HEK293 (cell line): ENCODE results near the gene PCSK6.

Source experiments
- BCL6B ChIP-seq: fragments of 450-650 bp; formaldehyde crosslinking; IDR thresholded peaks from 2 replicates; pipeline ENCODE4 v1.5.1; 2017; ENCODE audit warnings: missing biosample characterization, missing genetic modification characterization
- FEZF1 ChIP-seq: fragments of 450-650 bp; formaldehyde crosslinking; IDR thresholded peaks from 2 replicates; pipeline ENCODE4 v1.5.1; 2016; ENCODE audit warnings: missing biosample characterization, missing genetic modification characterization
- HOXA7 ChIP-seq: sonication (generic); formaldehyde crosslinking; IDR thresholded peaks from 2 replicates; pipeline ENCODE4 v1.8.1; 2022; ENCODE audit warnings: missing genetic modification reagents, borderline replicate concordance
- HOXC10 ChIP-seq: sonication (generic); formaldehyde crosslinking; IDR thresholded peaks from 2 replicates; pipeline ENCODE4 v1.8.1; 2023; ENCODE audit warnings: mild to moderate bottlenecking, missing genetic modification reagents
- KLF1 ChIP-seq: fragments of 450-650 bp; formaldehyde crosslinking; IDR thresholded peaks from 2 replicates; pipeline ENCODE4 v1.5.1; 2016; ENCODE audit warnings: missing biosample characterization, missing genetic modification characterization
- MEIS1 ChIP-seq: sonication (generic); formaldehyde crosslinking; IDR thresholded peaks from 2 replicates; pipeline ENCODE4 v1.8.1; 2022; ENCODE audit warnings: missing genetic modification reagents, mild to moderate bottlenecking, borderline replicate concordance
- PRDM1 ChIP-seq: fragments of 450-650 bp; formaldehyde crosslinking; IDR thresholded peaks from 2 replicates; pipeline ENCODE4; 2016; ENCODE audit warnings: missing biosample characterization, missing genetic modification characterization
- PRDM4 ChIP-seq: fragments of 450-650 bp; formaldehyde crosslinking; IDR thresholded peaks from 2 replicates; pipeline ENCODE4 v1.5.1; 2017; ENCODE audit warnings: missing biosample characterization, missing genetic modification characterization
- SCRT2 ChIP-seq: fragments of 450-650 bp; formaldehyde crosslinking; IDR thresholded peaks from 2 replicates; pipeline ENCODE4 v1.5.1; 2016; ENCODE audit warnings: missing biosample characterization, missing genetic modification characterization
- SETDB1 ChIP-seq: IDR thresholded peaks from one replicate; pipeline ENCODE4 v1.6.1; 2017; ENCODE audit warnings: mild to moderate bottlenecking, low read length, moderate library complexity, mixed read lengths; ENCODE audit not compliant: insufficient read length
- TCF7L2 ChIP-seq: IDR thresholded peaks from 2 replicates; pipeline ENCODE4 v1.6.1; 2011; ENCODE audit warnings: low read depth, mild to moderate bottlenecking, inconsistent platforms, low read length, moderate library complexity, borderline replicate concordance
- WT1 ChIP-seq: fragments of 450-650 bp; formaldehyde crosslinking; IDR thresholded peaks from 2 replicates; pipeline ENCODE4 v1.5.1; 2016; ENCODE audit warnings: missing biosample characterization, missing genetic modification characterization
- YY1 ChIP-seq: fragments of 450-650 bp; formaldehyde crosslinking; IDR thresholded peaks from 2 replicates; pipeline ENCODE4 v1.5.1; 2018; ENCODE audit warnings: missing biosample characterization, missing genetic modification characterization
- ZBTB20 ChIP-seq: fragments of 450-650 bp; formaldehyde crosslinking; IDR thresholded peaks from 2 replicates; pipeline ENCODE4 v1.5.1; 2016; ENCODE audit warnings: missing biosample characterization, missing genetic modification characterization
- ZEB2 ChIP-seq: fragments of 450-650 bp; formaldehyde crosslinking; IDR thresholded peaks from 2 replicates; pipeline ENCODE4 v1.5.1; 2016; ENCODE audit warnings: missing biosample characterization, missing genetic modification characterization
- ZFP3 ChIP-seq: fragments of 450-650 bp; formaldehyde crosslinking; IDR thresholded peaks from 2 replicates; pipeline ENCODE4 v1.5.1; 2016; ENCODE audit warnings: low read depth, missing biosample characterization, missing genetic modification characterization
- ZFP69B ChIP-seq: fragments of 450-650 bp; formaldehyde crosslinking; IDR thresholded peaks from 2 replicates; pipeline ENCODE4 v1.5.1; 2016; ENCODE audit warnings: missing biosample characterization, missing genetic modification characterization
- ZNF121 ChIP-seq: fragments of 450-650 bp; formaldehyde crosslinking; IDR thresholded peaks from 2 replicates; pipeline ENCODE4 v1.5.1; 2016; ENCODE audit warnings: missing biosample characterization, missing genetic modification characterization
- ZNF132 ChIP-seq: fragments of 450-650 bp; formaldehyde crosslinking; IDR thresholded peaks from 2 replicates; pipeline ENCODE4 v1.5.1; 2017; ENCODE audit warnings: missing biosample characterization, missing genetic modification characterization, borderline replicate concordance
- ZNF138 ChIP-seq: fragments of 450-650 bp; formaldehyde crosslinking; IDR thresholded peaks from 2 replicates; pipeline ENCODE4 v1.5.1; 2016; ENCODE audit warnings: missing biosample characterization, missing genetic modification characterization, borderline replicate concordance
- ZNF174 ChIP-seq: fragments of 450-650 bp; formaldehyde crosslinking; IDR thresholded peaks from 2 replicates; pipeline ENCODE4 v1.5.0; 2017; ENCODE audit warnings: missing biosample characterization, mild to moderate bottlenecking, missing genetic modification characterization
- ZNF23 ChIP-seq: fragments of 450-650 bp; formaldehyde crosslinking; IDR thresholded peaks from 2 replicates; pipeline ENCODE4 v1.5.1; 2016; ENCODE audit warnings: missing biosample characterization, missing genetic modification characterization, borderline replicate concordance
- ZNF280D ChIP-seq: fragments of 450-650 bp; formaldehyde crosslinking; IDR thresholded peaks from 2 replicates; pipeline ENCODE4 v1.5.1; 2016; ENCODE audit warnings: missing biosample characterization, missing genetic modification characterization
- ZNF324 ChIP-seq: fragments of 450-650 bp; formaldehyde crosslinking; IDR thresholded peaks from 2 replicates; pipeline ENCODE4 v1.5.1; 2016; ENCODE audit warnings: missing biosample characterization, missing genetic modification characterization
- ZNF394 ChIP-seq: fragments of 450-650 bp; formaldehyde crosslinking; IDR thresholded peaks from 2 replicates; pipeline ENCODE4 v1.5.1; 2016; ENCODE audit warnings: missing biosample characterization, missing genetic modification characterization, mild to moderate bottlenecking, moderate library complexity, borderline replicate concordance
- ZNF416 ChIP-seq: fragments of 450-650 bp; formaldehyde crosslinking; IDR thresholded peaks from 2 replicates; pipeline ENCODE4 v1.5.1; 2016; ENCODE audit warnings: missing biosample characterization, missing genetic modification characterization
- ZNF426 ChIP-seq: fragments of 450-650 bp; formaldehyde crosslinking; IDR thresholded peaks from 2 replicates; pipeline ENCODE4 v1.5.1; 2017; ENCODE audit warnings: missing biosample characterization, missing genetic modification characterization, mild to moderate bottlenecking, inconsistent platforms, moderate library complexity
- ZNF473 ChIP-seq: fragments of 450-650 bp; formaldehyde crosslinking; IDR thresholded peaks from 2 replicates; pipeline ENCODE4 v1.5.1; 2017; ENCODE audit warnings: missing biosample characterization, missing genetic modification characterization
- ZNF48 ChIP-seq: fragments of 450-650 bp; formaldehyde crosslinking; IDR thresholded peaks from 2 replicates; pipeline ENCODE4 v1.5.1; 2016; ENCODE audit warnings: missing biosample characterization, missing genetic modification characterization
- ZNF548 ChIP-seq: fragments of 450-650 bp; formaldehyde crosslinking; IDR thresholded peaks from 2 replicates; pipeline ENCODE4 v1.5.1; 2016; ENCODE audit warnings: missing biosample characterization, missing genetic modification characterization
- ZNF571 ChIP-seq: fragments of 450-650 bp; formaldehyde crosslinking; IDR thresholded peaks from 2 replicates; pipeline ENCODE4 v1.5.0; 2017; ENCODE audit warnings: missing biosample characterization, missing genetic modification characterization
- ZNF596 ChIP-seq: fragments of 450-650 bp; IDR thresholded peaks from 2 replicates; pipeline ENCODE4 v1.5.0; 2018; ENCODE audit warnings: missing biosample characterization, mild to moderate bottlenecking, missing genetic modification characterization, moderate library complexity
- ZNF639 ChIP-seq: fragments of 450-650 bp; formaldehyde crosslinking; IDR thresholded peaks from 2 replicates; pipeline ENCODE4 v1.5.1; 2016; ENCODE audit warnings: missing biosample characterization, missing genetic modification characterization
- ZNF707 ChIP-seq: fragments of 450-650 bp; formaldehyde crosslinking; IDR thresholded peaks from 2 replicates; pipeline ENCODE4 v1.5.1; 2016; ENCODE audit warnings: missing biosample characterization, missing genetic modification characterization

PCSK6 gene

GRCh38 chr15:101294731-101295606 is 194.5 kb downstream of the PCSK6 start, which contains the start of gene SNRPA1 (continued):
- no peak for TF ChIP-seq PRDM4
- no peak for TF ChIP-seq ZNF174 (tag by site-specific recombination)
- TF ChIP-seq ZNF707 (tag by site-specific recombination), result no peak
- no peak for TF ChIP-seq ZFP3
- peak; percentile 24; the same call in 1 of the 2 replicates for TF ChIP-seq ZNF394 (tag by site-specific recombination)
- TF ChIP-seq ZNF138, result no peak
- no peak for TF ChIP-seq ZNF548
- TF ChIP-seq ZNF571 (tag by site-specific recombination), result no peak
- TF ChIP-seq ZNF416, result no peak
- TF ChIP-seq BCL6B (tag by site-specific recombination), result no peak
- TF ChIP-seq ZEB2, result peak; percentile 79
- TF ChIP-seq ZFP69B, result peak; percentile 63
- no peak; the same call in 1 of the 2 replicates for TF ChIP-seq FEZF1 (tag by site-specific recombination)
- TF ChIP-seq SCRT2 (tag by site-specific recombination), result no peak
- 0 out of 2 replicates have a peak, but pooled peaks have one; percentile 22 for TF ChIP-seq YY1
- TF ChIP-seq HOXC10 (CRISPR knock-in tag), result no peak
- no peak for TF ChIP-seq ZNF596 (tag by site-specific recombination)
- TF ChIP-seq ZNF132, result no peak
- no peak for TF ChIP-seq ZNF23
- peak; percentile 82; the same call in 1 of the 2 replicates for TF ChIP-seq ZBTB20 (tag by site-specific recombination)
- TF ChIP-seq PRDM1 (tag by site-specific recombination), result no peak
- no peak for TF ChIP-seq ZNF48
- no peak for TF ChIP-seq ZNF426 (tag by site-specific recombination)
- no peak for TF ChIP-seq ZNF473 (tag by site-specific recombination)
- peak; percentile 72 for TF ChIP-seq KLF1 (tag by site-specific recombination)
- TF ChIP-seq ZNF324 (tag by site-specific recombination), result peak; percentile 74
- no peak for TF ChIP-seq HOXA7 (CRISPR knock-in tag)
- no peak for TF ChIP-seq ZNF280D (tag by site-specific recombination)
- peak; percentile 45 for TF ChIP-seq ZNF121 (tag by site-specific recombination)
- no peak for TF ChIP-seq MEIS1
- no peak for TF ChIP-seq TCF7L2
- no peak for TF ChIP-seq SETDB1
- peak; percentile 60; the same call in 1 of the 2 replicates for TF ChIP-seq ZNF639 (tag by site-specific recombination)
- TF ChIP-seq WT1 (tag by site-specific recombination), result no peak
